A549 treated with dexamethasone at 1 μM for 4 hours (cell line): Measurements from ENCODE around the gene BTBD10. TPM values are rescaled to one million over a fixed set of nuclear protein-coding genes. Genes with fewer than 3 reads are reported as not detected.

ENCODE experiments used
- total RNA-seq: library from RNA; stranded (reverse); fragments of 200-300 nt; extraction: Qiagen RNA extraction; gene quantifications from 5 replicates; pipeline ENCODE4 v1.2.3, GENCODE V29; 2022

The BTBD10 gene
- total RNA-seq: 38.7 to 52.3 TPM (median 42.2 TPM) in 5 replicates

GRCh38 chr11:13462901-13463778 lies at the start of gene BTBD10:
Gene BTBD10 (minus strand): TSS chr11:13463222. CDS start chr11:13445124, 18,098 bp downstream.

GRCh38 chr11:13495929-13496328 lies 32.9 kb upstream of the BTBD10 start, which contains the start of gene PTH:
Gene PTH (minus strand): TSS chr11:13495997. CDS start chr11:13492855, 3,142 bp downstream.

Other genes with a start within 250 kb of the BTBD10 start
- 6.1 to 9.4 TPM (median 6.7 TPM) in 5 replicates for gene BMAL1, start 185.4 kb downstream of the BTBD10 start, total RNA-seq
- not detected in 5 replicates for gene PTH, start 32.8 kb upstream of the BTBD10 start, total RNA-seq
- 49.3 to 73.7 TPM (median 69.0 TPM) in 5 replicates for gene FAR1, start 205.4 kb upstream of the BTBD10 start, total RNA-seq